Measurements from ENCODE around the gene ANKS6.

The ANKS6 gene

DNA sequence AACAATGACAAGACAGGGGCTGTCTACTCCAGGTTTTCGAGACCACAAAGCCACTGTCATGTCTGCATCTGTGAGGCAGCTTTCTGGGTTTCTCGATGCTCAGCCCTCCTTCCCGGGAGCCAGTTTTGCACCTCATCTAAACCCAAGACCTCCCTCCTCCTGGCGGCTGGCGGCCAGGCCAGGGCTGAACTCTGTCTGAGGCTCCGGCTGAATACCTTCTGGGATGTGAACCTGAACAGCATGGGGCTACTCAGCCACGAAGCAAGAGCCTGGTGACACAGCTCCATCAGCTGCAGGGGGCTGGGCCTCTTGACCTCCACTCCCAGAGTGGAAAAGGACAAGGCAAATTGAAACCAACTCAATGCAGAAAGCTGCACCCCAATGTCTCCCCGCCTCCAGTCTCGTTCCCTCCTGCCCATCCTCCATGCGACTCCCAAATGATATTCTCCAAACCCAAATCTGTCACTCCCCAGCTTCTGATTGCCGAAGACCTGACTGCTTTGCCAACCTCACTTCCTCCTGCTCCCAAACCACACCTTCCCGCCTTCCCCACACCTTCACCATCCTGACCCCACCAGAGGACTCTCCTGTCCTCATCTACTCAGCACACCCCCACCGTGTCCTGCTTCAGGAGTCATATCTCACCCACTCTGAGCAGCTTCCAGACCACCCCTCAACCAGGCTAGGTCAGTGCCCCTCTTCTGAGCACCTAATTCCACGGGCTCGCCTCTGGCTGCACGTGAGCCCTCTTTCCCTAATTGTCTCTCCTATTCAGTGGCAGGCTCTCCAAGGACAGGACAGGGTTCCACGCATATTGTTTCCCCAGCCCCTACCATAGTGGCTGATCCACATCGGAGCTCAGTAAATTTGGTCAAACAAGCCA, 4.5 kb downstream of the ANKS6 start:
- no peak for DNase-seq (ENCODE audit: low read depth in 3 of 3)

DNA sequence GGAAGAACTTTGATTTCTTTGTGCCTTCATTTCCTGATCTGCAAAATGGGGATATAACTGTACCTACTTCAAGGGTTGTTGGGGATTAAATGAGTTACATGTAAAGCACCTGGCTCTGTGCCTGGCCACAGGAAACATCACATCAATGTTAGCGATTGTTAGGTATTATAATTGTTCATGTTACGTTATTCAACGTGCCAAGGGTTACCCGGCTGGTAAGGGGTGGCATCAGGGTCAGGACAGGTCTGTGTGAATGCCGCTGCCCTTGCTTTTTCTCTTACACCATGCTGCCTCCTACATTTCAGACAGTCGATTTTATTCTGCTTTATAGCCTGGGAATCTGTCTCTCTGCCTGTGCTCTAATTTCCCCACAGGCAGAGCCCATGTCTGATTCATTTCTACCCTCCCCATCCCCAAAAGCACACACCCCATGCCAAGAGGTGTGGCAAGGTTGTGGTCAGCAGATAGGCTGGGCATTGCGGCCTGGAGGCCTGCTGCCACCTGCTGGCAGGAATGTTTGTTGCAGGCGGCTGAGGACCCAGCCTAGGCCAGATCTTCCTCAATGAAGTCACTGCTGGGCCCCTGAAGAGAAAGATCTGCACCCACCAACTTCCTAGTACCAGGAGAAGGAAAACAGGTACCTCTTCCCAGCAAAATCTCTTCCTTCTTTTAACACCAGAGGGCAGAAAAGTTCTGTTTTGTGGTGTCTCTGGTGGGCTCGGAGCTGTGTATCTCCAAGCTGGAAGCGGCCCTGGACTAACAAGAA, 5.3 kb downstream of the ANKS6 start:
- DNase-seq (ENCODE audit: low read depth in 3 of 3), result peak in 1 of 3 donors; percentile 48

DNA sequence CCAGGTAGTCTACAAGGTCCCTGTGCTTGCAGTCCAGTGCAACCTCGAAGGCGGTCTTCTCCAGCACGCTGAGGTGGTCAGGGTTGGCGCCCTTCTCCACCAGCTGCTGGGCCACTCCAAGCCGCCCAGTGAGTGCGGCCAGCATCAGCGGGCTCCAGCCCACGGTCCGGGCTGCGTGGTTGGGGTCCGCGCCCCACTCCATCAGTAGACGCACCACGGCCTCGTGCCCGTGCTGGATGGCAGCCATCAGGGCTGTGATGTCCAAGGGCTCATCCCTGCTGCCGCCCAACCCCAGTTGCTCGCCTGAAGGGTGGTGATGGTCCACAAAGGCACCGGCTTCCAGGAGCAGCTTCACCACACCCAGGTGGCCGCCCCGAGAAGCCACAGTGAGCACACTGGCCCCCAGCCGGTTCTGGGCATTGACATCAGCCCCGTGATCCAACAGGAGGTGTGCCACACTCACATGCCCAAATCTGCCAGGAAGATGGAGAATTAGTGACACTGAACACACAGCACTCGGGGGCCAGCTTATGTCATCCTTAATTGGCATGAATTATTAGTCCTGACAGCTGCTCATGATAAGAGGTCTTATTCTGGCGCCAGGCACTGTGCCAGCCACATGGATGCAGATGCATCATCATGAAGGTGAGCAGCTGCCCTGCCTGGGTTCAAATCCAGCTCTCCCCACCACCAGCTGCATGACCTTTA, 6.1 kb downstream of the ANKS6 start:
- no peak for DNase-seq (ENCODE audit: low read depth in 3 of 3)

DNA sequence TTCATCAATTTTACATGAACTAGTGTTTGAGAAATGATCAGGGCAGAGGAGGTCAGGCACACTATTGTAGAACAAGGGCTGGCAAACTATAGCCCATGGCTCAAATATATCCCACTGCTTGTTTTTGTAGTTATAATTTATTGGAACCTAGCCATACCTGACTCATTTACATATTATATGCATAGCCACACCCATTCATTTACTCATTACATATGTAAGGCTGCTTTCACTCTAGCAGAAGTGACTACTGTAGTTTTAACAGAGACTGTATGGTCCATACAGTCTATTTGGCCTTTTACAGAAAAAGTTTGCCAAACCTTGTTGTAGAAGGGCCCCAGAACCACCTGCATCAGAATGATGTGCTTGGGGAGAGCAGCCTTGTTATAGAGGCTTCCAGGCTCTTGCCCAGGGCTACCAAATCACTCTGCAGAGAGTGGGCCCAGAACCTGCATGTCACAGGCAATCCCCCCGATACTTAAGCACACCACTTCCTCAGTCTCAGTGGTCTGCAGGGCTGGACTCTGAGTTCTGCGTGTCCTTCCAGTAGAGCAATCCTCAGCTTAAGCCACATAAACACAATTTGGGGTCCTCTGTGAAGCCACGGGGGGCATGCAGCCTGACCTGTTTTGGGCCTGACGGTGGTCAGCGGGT, 6.7 kb downstream of the ANKS6 start:
- DNase-seq (ENCODE audit: low read depth in 3 of 3), result no peak

DNA sequence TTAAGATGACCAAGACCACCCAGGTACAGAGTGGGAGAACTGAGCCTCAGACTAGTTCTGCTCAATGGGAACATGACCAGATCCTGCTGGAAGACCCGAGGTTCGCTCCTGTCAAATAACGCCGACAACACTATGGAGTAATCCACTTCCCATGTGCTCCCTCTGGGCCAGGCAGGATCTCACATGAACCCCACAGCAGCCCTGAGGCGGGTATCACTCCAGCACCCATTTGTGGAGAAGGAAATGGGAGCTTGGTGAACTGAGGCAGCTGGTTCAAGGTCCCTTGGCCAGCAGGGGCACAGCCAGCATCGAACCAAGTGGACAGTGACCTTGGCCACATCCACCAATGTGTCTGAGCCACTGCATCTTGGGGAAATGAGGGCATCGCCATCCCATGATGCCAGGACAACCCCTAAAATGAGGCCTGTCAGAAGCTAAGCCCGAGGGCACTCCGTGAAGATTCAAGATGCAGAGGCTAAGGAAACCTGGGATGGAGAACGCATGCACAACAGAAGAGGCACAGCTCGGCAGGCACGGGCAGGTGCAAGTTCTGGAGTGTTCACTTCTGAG, 8.5 kb downstream of the ANKS6 start:
- no peak for DNase-seq (ENCODE audit: low read depth in 3 of 3)

DNA sequence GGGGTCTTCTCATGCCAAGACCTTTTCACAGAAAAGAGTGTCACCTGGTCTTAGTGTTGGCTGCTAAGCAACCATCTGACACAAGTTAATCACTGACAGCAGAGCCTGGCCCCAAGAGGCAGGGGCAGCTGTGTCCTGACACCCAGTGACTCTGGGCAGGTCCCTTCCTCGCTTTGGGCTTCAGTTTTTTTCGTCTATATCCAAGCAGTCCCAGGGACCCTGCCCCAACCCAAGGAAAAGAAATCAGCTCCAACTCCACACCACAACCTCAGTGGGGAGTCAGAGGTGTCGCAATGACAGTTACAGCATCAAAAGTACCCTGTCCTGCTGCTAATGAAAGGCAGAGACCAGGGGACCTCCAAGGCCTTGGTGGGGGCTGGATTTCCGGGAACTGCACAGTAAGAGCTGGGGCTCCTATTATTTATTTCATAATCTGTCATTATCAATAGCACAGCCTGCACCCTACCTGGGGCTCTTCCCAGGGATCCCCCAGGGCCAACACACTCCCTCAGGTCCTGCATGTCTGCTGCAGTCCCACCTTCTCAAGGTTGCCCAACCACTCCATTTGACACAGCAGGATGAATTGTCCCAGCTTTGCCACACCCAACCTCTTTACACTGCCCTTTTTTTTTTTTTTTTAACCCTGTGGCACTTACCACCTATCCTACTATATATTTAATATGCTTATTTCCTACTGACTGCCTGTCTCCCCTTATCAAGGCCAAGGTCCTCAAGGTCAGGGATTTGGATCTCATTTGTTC, 9.4 kb downstream of the ANKS6 start:
- no peak for DNase-seq (ENCODE audit: low read depth in 3 of 3)

DNA sequence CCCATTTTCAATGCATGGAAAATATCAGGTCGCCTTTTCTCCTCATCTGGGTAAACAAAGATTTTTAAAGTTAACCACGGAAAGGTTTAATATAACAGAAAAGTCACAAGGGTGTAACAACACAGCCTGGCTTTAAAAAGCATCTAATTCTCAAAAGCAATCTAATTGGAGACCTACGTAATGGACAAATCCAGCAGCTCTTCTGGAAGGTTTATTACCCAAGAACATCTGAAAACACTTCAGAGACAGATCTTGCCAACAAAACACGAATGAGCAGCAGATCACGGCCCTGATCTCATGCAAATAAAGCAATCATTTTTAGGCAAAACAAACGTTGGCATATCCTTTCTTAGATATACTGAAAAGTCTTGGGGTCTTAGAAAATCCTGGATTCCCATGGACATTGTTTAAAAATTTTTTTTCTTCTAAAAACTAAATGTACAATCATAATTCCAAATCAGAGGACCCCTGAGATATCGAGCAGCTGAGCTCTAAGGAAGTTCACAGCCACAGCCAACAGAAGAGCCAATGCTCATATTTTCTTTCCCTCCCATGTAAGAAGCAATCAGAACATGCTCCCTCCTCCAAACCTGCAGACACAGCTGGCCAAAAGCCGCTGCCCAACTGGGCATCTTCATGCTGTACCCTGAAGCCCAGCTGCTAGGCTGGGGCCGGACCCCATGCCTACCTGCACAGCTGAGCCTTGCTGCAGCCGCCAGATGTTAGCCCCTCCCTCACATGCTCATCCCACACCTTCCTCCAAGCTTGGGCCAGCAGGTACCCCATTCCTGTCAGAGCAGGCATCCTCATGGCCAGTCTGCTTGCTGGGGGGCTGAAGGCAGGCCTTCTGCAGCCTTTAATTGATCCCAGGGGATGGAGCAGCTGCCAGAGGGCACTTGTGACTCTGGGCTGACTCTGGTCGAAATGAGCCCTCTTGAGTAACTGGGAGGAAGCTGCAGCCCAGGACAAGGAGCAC, 11.2 kb downstream of the ANKS6 start:
- no peak for DNase-seq (ENCODE audit: low read depth in 3 of 3)

DNA sequence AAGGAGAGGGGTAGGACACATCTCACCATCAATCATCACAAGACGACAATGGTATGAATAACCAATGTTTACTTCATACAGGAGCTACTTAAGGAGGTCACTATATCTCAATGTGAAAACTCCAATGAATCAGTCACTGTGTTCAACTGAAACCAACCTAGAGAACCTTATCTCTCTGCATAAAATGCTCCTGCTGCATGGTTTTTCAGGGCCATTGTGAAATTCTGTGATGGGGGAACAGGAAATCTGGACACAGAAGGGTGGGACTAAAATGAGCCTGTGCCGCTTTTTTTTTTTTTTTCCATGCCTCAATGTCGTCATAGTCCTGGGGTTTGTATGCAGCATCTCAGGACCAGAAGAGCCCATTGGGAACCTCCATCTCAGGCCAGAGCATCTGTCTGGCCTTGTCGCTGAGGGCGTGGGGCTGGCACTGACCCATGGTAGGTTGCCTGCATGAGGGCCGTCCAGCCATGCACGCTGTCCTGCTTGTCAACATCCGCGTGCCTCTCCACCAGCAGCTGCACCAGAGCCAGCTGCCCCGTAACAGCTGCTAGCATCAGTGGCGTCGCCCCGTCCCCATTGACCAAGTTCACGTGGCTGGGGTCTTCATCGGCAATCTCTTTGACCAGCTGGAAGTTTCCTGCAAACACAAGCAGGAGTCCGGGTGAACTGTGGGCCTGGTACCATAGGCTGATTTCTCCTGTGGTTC, 12.7 kb downstream of the ANKS6 start:
- no peak for DNase-seq (ENCODE audit: low read depth in 3 of 3)

DNA sequence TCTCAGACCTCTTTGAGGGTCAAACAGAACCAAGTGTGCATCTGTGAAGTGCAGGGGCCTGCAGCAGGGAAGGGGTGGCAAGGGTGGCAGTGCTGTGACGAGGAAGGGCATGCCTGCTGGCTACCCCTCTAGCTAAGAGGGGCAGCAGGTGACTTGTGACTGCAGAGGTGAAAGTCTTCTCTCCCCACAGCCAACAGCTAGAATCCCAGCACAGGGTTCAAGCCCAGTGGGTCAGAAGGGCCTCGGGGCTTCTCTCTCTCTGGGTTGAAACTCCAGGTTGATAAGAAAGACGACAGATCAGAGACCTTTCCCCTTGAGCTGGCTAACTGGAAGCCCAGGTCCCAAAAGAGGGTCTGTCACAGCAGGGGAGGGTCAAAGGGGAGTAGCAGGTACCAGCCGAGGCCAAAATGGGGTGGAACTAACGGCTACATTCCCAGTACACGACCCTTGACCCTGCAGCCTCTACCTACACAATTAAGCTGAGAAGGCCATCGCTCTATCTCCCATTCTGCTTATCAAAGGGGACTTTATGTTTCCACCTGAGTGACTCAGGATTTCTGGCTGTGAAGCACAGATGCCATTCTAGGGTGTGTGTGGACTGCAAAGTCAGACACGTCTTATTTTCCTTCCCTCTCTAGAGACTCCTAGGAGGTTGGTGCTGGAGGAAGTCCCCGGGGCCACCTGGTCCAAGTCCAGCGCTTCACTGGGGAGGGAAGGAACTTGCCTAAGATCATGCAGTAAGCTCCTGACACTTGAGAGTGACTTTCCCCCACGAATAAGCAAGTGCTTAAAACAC, 14.6 kb downstream of the ANKS6 start:
- DNase-seq (ENCODE audit: low read depth in 3 of 3), result no peak

DNA sequence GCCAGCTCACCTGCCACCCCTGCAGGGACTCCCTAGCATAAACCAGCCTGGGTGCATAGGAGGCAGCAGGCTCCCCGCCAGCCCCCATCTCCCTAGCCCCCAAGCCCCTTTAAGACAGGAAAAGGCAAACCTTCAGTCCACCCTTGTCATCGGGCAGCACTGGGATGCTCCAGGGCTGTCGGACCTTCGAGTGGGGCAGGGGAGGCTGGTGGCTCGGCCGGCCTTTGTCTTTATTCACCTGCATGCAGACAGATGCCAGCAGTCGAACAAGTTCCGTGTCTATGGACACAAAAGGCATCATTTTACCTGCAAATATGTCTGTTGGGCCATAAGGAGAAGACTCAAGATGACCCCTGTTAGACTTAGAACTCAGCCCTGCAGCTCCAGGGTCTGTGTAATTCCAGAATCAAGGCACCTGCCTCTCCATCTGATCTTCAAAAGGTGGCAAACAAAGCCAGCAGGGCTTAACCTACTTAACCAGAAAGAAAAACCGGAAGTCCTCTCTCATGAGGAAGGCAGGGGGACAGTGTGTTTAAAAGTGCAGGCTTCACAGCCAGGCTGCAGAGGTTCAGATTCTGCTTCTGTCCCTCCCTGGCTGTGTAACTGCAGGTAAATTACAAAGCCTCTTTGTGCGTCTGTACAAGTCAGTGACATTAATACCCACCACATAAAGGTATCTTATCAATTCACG, 16.2 kb downstream of the ANKS6 start:
- DNase-seq (ENCODE audit: low read depth in 3 of 3), result no peak

DNA sequence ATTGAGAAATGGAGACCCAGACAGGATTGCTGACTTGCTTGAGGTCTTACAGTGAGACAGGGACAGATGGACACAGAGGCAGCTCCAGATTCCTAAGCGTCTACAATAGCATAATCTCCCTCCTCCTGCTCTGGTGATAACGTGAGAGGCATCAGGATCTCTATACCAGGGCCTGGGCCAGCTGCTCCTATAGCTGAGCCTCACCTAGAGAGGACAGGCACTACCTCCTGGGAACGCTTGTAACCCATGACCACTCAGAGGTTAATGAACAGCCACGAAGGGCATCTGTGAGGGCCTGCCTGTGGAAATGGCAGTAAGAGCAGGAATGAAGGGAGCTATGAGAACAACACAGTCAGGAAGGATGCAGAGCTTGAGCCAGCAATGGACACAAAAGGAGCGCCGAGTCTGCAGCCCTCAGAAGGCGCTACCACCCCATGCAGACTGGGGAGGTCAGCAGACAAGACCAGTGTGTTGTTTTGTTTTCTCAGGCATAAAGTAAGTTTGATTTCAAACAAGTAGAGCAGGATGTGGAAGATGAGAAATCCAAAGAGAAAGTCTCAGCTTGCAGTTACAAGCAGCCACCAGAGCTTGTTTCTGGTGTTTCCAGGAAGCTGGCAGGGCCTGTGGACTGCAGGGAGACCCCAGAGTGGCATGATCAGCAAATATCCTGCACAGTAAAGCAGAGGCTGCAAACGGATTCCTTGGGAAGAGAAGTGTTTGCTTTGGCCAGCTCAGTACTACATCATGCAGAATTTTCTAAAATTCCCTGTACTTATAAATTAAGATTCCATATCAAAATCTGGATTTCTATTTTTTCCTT, 17.4 kb downstream of the ANKS6 start:
- no peak for DNase-seq (ENCODE audit: low read depth in 3 of 3)

DNA sequence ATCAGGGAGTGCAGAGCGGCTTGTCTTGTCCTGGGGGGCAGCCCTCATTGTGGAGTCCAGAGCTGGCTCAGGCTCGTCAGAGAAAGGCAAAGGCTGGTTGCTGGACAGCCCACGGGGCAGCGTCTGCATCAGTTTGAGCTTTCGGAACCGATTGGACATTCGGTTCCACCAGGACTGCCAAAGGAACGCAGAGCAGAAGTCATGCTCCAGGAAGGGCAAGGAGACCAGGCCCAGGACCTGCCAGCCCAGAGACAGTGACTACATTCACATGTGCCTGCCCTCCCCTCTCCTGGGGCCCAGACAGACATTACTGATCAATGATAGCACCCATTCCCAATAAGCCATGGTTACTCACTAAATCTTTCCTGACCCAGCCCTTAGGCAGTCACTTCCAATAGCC, 18.1 kb downstream of the ANKS6 start:
- DNase-seq (ENCODE audit: low read depth in 3 of 3), result no peak

DNA sequence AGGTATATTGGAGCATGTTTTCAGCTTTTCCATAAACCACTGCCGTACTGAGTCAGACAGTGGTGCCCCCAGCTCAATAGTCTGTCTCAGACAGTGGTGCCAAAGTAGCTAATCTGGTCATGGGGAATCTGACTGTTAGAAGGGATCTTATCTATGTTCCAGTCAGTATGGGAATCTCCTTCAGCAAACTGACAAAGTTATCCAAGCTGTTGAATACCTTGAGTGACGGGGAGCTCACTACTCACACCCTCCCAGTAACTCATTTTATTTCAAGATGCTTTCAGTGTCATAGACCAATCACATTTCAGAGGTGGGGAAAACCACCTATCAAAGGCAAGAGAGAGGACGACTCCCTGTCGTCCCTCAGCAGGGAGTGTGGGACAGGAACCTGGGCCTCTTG, 18.7 kb downstream of the ANKS6 start:
- no peak for DNase-seq (ENCODE audit: low read depth in 3 of 3)

DNA sequence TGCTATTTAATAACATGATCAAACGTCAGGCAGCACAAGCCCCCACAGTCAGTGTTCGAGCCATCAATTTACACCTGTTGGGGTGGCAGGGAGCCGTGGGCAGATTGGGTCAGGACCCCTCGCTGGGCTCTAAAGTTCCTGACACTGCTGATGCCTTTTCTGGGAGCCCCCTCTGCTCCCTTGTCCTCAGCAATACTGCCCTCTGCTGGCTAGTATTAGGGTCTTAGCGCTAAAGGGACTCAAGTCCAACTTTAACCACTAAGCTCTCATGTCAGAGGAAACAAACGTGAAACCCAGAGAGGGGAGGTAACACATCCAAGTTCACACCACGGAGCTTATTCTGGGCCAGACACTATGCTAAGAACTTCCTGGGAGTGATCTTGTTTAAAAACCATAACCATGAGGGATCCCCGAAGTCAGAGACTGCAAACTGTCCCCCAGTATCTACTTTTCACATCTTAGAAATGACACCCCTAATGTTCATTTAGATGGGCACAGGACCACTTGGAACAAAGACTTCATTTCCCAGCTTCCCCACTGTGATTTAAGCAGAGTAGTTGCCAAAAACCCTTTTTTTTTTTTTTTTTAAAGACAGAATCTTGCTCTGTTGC, 20.4 kb downstream of the ANKS6 start:
- DNase-seq (ENCODE audit: low read depth in 3 of 3), result peak in 1 of 3 donors; percentile 46

DNA sequence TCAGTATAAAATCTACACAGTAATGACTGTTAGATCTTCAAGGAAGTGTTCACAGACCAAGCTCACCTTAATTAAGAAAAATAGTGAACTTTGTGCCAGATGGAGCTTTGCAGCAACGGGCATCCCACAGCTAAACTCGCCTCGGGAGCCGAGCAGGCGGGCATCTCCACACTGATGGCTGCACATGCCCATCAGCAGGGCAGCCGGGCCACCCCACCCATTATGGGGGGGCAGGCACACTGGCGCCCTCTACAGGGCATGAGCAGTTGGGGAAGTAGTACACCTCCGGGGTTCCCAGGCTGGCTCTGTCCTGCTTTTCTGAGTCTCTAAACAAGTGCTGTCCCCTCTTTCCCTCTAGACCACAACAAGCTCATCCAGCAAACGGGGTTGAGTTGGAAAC, 21.6 kb downstream of the ANKS6 start:
- DNase-seq (ENCODE audit: low read depth in 3 of 3), result peak in 1 of 3 donors; percentile 19

DNA sequence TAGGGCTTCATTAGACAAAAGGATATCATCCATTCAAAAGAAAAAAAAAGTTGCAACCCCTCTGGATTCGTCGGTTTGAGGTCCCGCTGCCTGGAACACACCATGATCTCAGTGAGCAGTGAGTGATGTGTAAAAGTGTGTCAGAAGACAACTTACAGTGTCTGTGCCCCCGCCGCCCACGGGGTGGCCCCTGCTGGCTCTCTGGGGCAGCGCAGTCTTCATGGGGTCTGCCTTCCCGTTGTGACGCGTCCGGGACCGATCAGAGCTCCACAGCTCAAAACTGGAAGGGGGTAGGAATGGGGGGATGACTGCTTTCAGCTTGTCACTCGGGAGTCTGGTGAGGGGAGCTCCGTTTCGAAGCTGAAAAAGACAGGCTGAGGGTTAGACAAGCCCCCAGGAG, 22.6 kb downstream of the ANKS6 start:
- DNase-seq (ENCODE audit: low read depth in 3 of 3), result no peak
